PC-3 (cell line): ENCODE results near the gene CYP1A1. TPM values are rescaled to one million over a fixed set of nuclear protein-coding genes. Genes with fewer than 3 reads are reported as not detected.

Experiments used
- ATAC-seq: fragments of 200-7000 bp; cut with Tn5 transposase; 2 replicates; pipeline ENCODE4 v1.9.1; 2020; ENCODE audit warnings: mild to moderate bottlenecking, moderate library complexity
- BruUV-seq: library from RNA; stranded (reverse); fragments of 400-500 nt; replicated peaks from 2 replicates; lab custom pipeline; 2021; lab: Mats Ljungman, UMichigan
- CTCF ChIA-PET: fragments of 300-600 bp; sonication (Branson Sonifier 250); formaldehyde crosslinking; loops from one replicate; lab custom pipeline; 2022; ENCODE audit warnings: antibody characterized with exemption; lab: Charles Lee
- POLR2A ChIA-PET: fragments of 300-600 bp; sonication (Branson Sonifier 250); formaldehyde crosslinking; loops from one replicate; lab custom pipeline; 2022; ENCODE audit warnings: antibody characterized with exemption; ENCODE audit not compliant: unreplicated experiment; lab: Charles Lee
- DNase-seq: peaks from one replicate; pipeline ENCODE4 v3.0.0-alpha.2; 2015
- H2AFZ ChIP-seq: fragments of 300-600 bp; sonication (generic); 2 replicates; pipeline ENCODE4 v1.6.0; 2016; ENCODE audit warnings: antibody characterized with exemption, low read length
- H3F3A ChIP-seq: fragments of 300-600 bp; sonication (generic); one replicate; pipeline ENCODE4 v1.6.0; 2017; ENCODE audit warnings: antibody characterized with exemption, low read length, control low read depth, mild to moderate bottlenecking; ENCODE audit not compliant: unreplicated experiment
- H3K27ac ChIP-seq: fragments of 300-600 bp; sonication (generic); 2 replicates; pipeline ENCODE4 v1.5.1; 2016; ENCODE audit warnings: mild to moderate bottlenecking, low read length
- H3K27me3 ChIP-seq: fragments of 300-600 bp; sonication (generic); 2 replicates; pipeline ENCODE4 v1.6.1; 2016; ENCODE audit warnings: low read length, mixed read lengths
- H3K36me3 ChIP-seq: fragments of 300-600 bp; sonication (generic); 2 replicates; pipeline ENCODE4 v1.6.1; 2016; ENCODE audit warnings: low read depth, mixed run types, low read length, mixed read lengths
- H3K4me1 ChIP-seq: fragments of 300-600 bp; sonication (generic); 2 replicates; pipeline ENCODE4 v1.5.1; 2016; ENCODE audit warnings: low read length; ENCODE audit not compliant: insufficient read depth
- H3K4me2 ChIP-seq: fragments of 300-600 bp; sonication (generic); 2 replicates; pipeline ENCODE4 v1.6.0; 2016; ENCODE audit warnings: low read length
- H3K4me3 ChIP-seq: fragments of 300-600 bp; sonication (generic); 2 replicates; pipeline ENCODE4 v1.5.1; 2016; ENCODE audit warnings: mild to moderate bottlenecking, low read length, mixed read lengths
- H3K79me2 ChIP-seq: fragments of 300-600 bp; sonication (generic); 2 replicates; pipeline ENCODE4 v1.6.1; 2017; ENCODE audit warnings: low read length, mixed read lengths
- H3K9ac ChIP-seq: fragments of 300-600 bp; sonication (generic); 2 replicates; pipeline ENCODE4 v1.6.0; 2016; ENCODE audit warnings: mild to moderate bottlenecking, low read length
- H3K9me2 ChIP-seq: fragments of 300-600 bp; sonication (generic); replicated peaks from 2 replicates; pipeline ENCODE4 v1.6.1; 2016; ENCODE audit warnings: mixed run types, low read length, mixed read lengths
- H3K9me3 ChIP-seq: fragments of 300-600 bp; sonication (generic); 2 replicates; pipeline ENCODE4 v1.6.1; 2016; ENCODE audit warnings: low read length, mixed read lengths
- H4K20me1 ChIP-seq: fragments of 300-600 bp; sonication (generic); 2 replicates; pipeline ENCODE4 v1.6.1; 2016; ENCODE audit warnings: low read length, mixed read lengths
- CTCF ChIP-seq: fragments of 300-600 bp; sonication (generic); conservative IDR thresholded peaks from 2 replicates; pipeline ENCODE4 v1.5.1; 2017; ENCODE audit warnings: antibody characterized with exemption, low read depth, mild to moderate bottlenecking, low read length
- EZH2 ChIP-seq: fragments of 300-600 bp; sonication (generic); IDR thresholded peaks from one replicate; pipeline ENCODE4 v1.6.1; 2017; ENCODE audit warnings: antibody characterized with exemption, mild to moderate bottlenecking, low read length; ENCODE audit not compliant: unreplicated experiment
- EZH2phosphoT487 ChIP-seq: fragments of 300-600 bp; sonication (generic); IDR thresholded peaks from 2 replicates; pipeline ENCODE4 v1.6.1; 2018; ENCODE audit warnings: mild to moderate bottlenecking, antibody characterized with exemption, low read length, borderline replicate concordance
- intact Hi-C: fragments of 100-400 bp; cut with micrococcal nuclease; formaldehyde crosslinking; loops from 2 replicates; pipeline ENCODE4 v1.9.0; 2023
- total RNA-seq: library from RNA; depleted of rRNA; stranded (reverse); fragments of >200 nt; gene quantifications from 2 replicates; pipeline ENCODE4 v1.2.3, GENCODE V29; 2014

CYP1A1 gene
- total RNA-seq, 1 experiment from 2014 or later, result 2.3 TPM

DNA sequence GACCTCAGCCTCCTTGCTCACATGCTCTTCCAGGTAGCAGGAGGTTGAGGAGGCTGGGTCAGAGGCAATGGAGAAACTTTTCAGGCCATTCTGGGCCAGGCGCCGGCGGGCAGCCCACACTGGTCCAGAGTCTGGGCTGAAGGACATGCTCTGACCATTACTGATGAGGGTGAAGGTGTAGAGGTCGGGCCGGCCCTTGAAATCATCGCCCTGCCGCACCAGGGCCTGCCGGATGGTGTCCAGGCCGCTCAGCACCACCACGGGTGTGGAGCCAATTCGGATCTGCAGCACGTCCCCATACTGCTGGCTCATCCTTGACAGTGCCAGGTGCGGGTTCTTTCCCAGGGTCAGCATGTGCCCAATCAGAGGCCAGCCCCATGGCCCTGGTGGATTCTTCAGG lies 2.7 kb downstream of the CYP1A1 start:
- H3K4me1 ChIP-seq, result peaks cover 8% of the 10 kb centered on the region; the same call in 1 of the 2 replicates
- H3K79me2 ChIP-seq, result no peaks in the 10 kb centered on the region
- no peak overlapping the region for H3K9ac ChIP-seq
- ATAC-seq (no peak), DNase-seq (no peak)
- no peaks in the 10 kb centered on the region for H3K27me3 ChIP-seq
- ChIA-PET POLR2A (no interaction called here), CTCF (no interaction called here)
- no peaks in the 10 kb centered on the region for H4K20me1 ChIP-seq
- H3K9me3 ChIP-seq, result no peaks in the 10 kb centered on the region
- H3K4me3 ChIP-seq, result no peak overlapping the region
- TF ChIP-seq EZH2phosphoT487 (no peak), CTCF (no peak), EZH2 (no peak)
- H3K9me2 ChIP-seq, result no peaks in the 10 kb centered on the region
- H3F3A ChIP-seq, result no peaks in the 10 kb centered on the region
- no peaks in the 10 kb centered on the region for H3K36me3 ChIP-seq
- intact Hi-C loops, result no loop called here
- no TSS peak for BruUV-seq
- H3K4me2 ChIP-seq, result no peak overlapping the region
- no peak overlapping the region for H2AFZ ChIP-seq
- H3K27ac ChIP-seq, result no peak overlapping the region

- ChIA-PET POLR2A (no interaction called here), CTCF (no interaction called here)
- no peak overlapping the region for H3K27ac ChIP-seq
- intact Hi-C loops, result no loop called here
- no peaks in the 10 kb centered on the region for H3K9me2 ChIP-seq
- H3F3A ChIP-seq, result no peaks in the 10 kb centered on the region
- H3K27me3 ChIP-seq, result no peaks in the 10 kb centered on the region
- no peak overlapping the region for H3K9ac ChIP-seq
- no peaks in the 10 kb centered on the region for H3K36me3 ChIP-seq
- ATAC-seq (no peak), DNase-seq (no peak)
- TF ChIP-seq EZH2, result no peak
- no peak for TF ChIP-seq EZH2phosphoT487
- no peak for TF ChIP-seq CTCF
- H2AFZ ChIP-seq, result no peak overlapping the region
- H4K20me1 ChIP-seq, result no peaks in the 10 kb centered on the region
- no peaks in the 10 kb centered on the region for H3K4me1 ChIP-seq
- H3K4me2 ChIP-seq, result no peak overlapping the region
- BruUV-seq, result no TSS peak
- no peaks in the 10 kb centered on the region for H3K9me3 ChIP-seq
- no peak overlapping the region for H3K4me3 ChIP-seq
- H3K79me2 ChIP-seq, result no peaks in the 10 kb centered on the region
Observed at GRCh38 chr15:74716651-74717050, 8.7 kb downstream of the CYP1A1 start.

GRCh38 chr15:74712311-74712710 lies 13.0 kb downstream of the CYP1A1 start:
- no peak overlapping the region for H2AFZ ChIP-seq
- 0 out of 2 replicates have a peak, but pooled peaks cover 3% of the 10 kb centered on the region for H3K27me3 ChIP-seq
- DNase-seq, result no peak
- no peak overlapping the region for H3K4me3 ChIP-seq
- H3K9me2 ChIP-seq, result no peaks in the 10 kb centered on the region
- no peak overlapping the region for H3K4me2 ChIP-seq
- H3K36me3 ChIP-seq, result no peaks in the 10 kb centered on the region
- no peaks in the 10 kb centered on the region for H3K79me2 ChIP-seq
- intact Hi-C loops, result no loop called here
- no peaks in the 10 kb centered on the region for H3K9me3 ChIP-seq
- POLR2A ChIA-PET, result no interaction called here
- no peak overlapping the region for H3K27ac ChIP-seq
- no peaks in the 10 kb centered on the region for H3F3A ChIP-seq
- no peaks in the 10 kb centered on the region for H4K20me1 ChIP-seq
- ATAC-seq, result no peak
- CTCF ChIA-PET, result no interaction called here
- TF ChIP-seq EZH2phosphoT487 (no peak), EZH2 (no peak), CTCF (no peak)
- no peaks in the 10 kb centered on the region for H3K4me1 ChIP-seq
- no peak overlapping the region for H3K9ac ChIP-seq
- no TSS peak for BruUV-seq
